Motor neuron (in vitro differentiated cells): Measurements from ENCODE around the gene SH3D19. TPM values are rescaled to one million over a fixed set of nuclear protein-coding genes. Genes with fewer than 3 reads are reported as not detected.
"Not testable (repeated sequence)": the region's sequence is repeated elsewhere in the genome, so short reads cannot be mapped to it uniquely, and the experiment has no call there.

ENCODE experiments used
- ATAC-seq, 8 experiments: fragments of 200-7000 bp; cut with Tn5 transposase; replicated peaks in 6 of 8; 2 replicates each; pipeline ENCODE4 v1.8.0; 2021; ENCODE audit warnings: mild to moderate bottlenecking in 8 of 8, moderate library complexity in 8 of 8
- H3K27ac ChIP-seq, 2 donors: fragments of 250-450 bp; sonication (Bioruptor Pico); 2 replicates each; pipeline ENCODE4 v1.9.0; 2021; ENCODE audit warnings: antibody characterized with exemption in 2 of 2, mild to moderate bottlenecking in 2 of 2, moderate library complexity in 1 of 2
- H3K4me1 ChIP-seq, 2 donors: fragments of 250-450 bp; sonication (Bioruptor Pico); replicated peaks in 1 of 2; 2 replicates each; pipeline ENCODE4 v1.6.1; 2021; ENCODE audit warnings: antibody characterized with exemption in 2 of 2, mild to moderate bottlenecking in 2 of 2, moderate library complexity in 1 of 2
- H3K4me3 ChIP-seq, 5 donors: fragments of 250-450 bp; sonication (Bioruptor Pico); 2 replicates each; pipeline ENCODE4 v1.9.0; 2021; ENCODE audit warnings: antibody characterized with exemption in 5 of 5, mild to moderate bottlenecking in 5 of 5, moderate library complexity in 4 of 5
- WGBS, 10 experiments: fragments of 450-650 bp; shearing (Covaris generic); methylation state at CpG; one replicate each; pipeline ENCODE4 v1.0.0; 2022; 5-methylcytosine and 5-hydroxymethylcytosine counted together
- in situ Hi-C, 9 experiments: fragments of 400-800 bp; cut with MboI; loops; one replicate each; pipeline ENCODE4 v1.15.0; 2021; ENCODE audit warnings: low sequenced_read_pairs in 9 of 9, low pct_unique_long_range_greater_than_20kb in 2 of 9; ENCODE audit not compliant: unreplicated experiment in 9 of 9
- total RNA-seq, 8 experiments: library from RNA; unstranded; fragments of 300-600 nt; gene quantifications; 2 replicates each; pipeline versions ENCODE4 v1.2.3 to v1.2.4, GENCODE V29; 2022

The SH3D19 gene
- total RNA-seq, 8 experiments from 2014 or later, result 3.4 to 28.9 (median 6.8) TPM

- Histone ChIP-seq H3K4me1 (no peaks in the 10 kb centered on the region), H3K27ac (no peak overlapping the region), H3K4me3 (no peak overlapping the region)
- WGBS, 10 experiments, result 50 to 89% (median 80%) methylated on average over 1 of the region's 1 CpG; no CpG with 5 or more reads in 4 of the 10 experiments
- peak in 3 of 8 experiments; percentile 52 to 97 (median 60) for ATAC-seq
- in situ Hi-C loops, result no loop called here
Measured at GRCh38 chr4:151331276-151332042, 6.1 kb upstream of the SH3D19 start.

- no peak for ATAC-seq
- Histone ChIP-seq H3K27ac (no peak overlapping the region), H3K4me1 (peaks cover 0 to under 1% of the 10 kb centered on the region in 2 donors), H3K4me3 (no peak overlapping the region)
- in situ Hi-C loops, result no loop called here
- 63 to 100% (median 92%) methylated on average over 1 to 4 of the region's 4 CpGs for WGBS, 10 experiments
Measured at GRCh38 chr4:151329217-151330007, 4.0 kb upstream of the SH3D19 start.

GRCh38 chr4:151325949-151326246 is 493 bp upstream of the SH3D19 start:
- Histone ChIP-seq H3K27ac (no peak overlapping the region), H3K4me1 (peaks cover 0 to 8% of the 10 kb centered on the region in 2 donors), H3K4me3 (peak overlapping the region in 4 of 5 donors; percentile 40 to 54 (median 46))
- in situ Hi-C loops, result no loop called here
- ATAC-seq, result no peak
- 0 to 100% (median 74%) methylated on average over 1 to 6 of the region's 6 CpGs; no CpG with 5 or more reads in 3 of the 10 experiments for WGBS, 10 experiments

GRCh38 chr4:151324752-151325110 is 674 bp downstream of the SH3D19 start:
- WGBS, 10 experiments, result 0 to 33% (median 2%) methylated on average over 1 to 9 of the region's 21 CpGs; no CpG with 5 or more reads in 6 of the 10 experiments
- peak overlapping the region in 1 of 2 donors; percentile 30 for H3K27ac ChIP-seq
- H3K4me1 ChIP-seq, result peaks cover 0 to 8% of the 10 kb centered on the region in 2 donors
- ATAC-seq, result peak; percentile 23 to 83 (median 76)
- H3K4me3 ChIP-seq, result peak overlapping the region; percentile 40 to 54 (median 49)
- in situ Hi-C loops, result no loop called here

GRCh38 chr4:151324124-151324751 is 1.2 kb downstream of the SH3D19 start:
- in situ Hi-C loops, result no loop called here
- peak in 4 of 8 experiments; percentile 1 to 4 (median 2) for ATAC-seq
- 8 to 33% (median 21%) methylated on average over 2 to 9 of the region's 12 CpGs for WGBS, 10 experiments
- Histone ChIP-seq H3K4me1 (peaks cover 0 to 8% of the 10 kb centered on the region in 2 donors), H3K27ac (no peak overlapping the region), H3K4me3 (peak overlapping the region in 4 of 5 donors; percentile 40 to 54 (median 47))

- H3K4me3 ChIP-seq, result peak overlapping the region in 1 of 5 donors; percentile 2
- WGBS, 10 experiments, result 67 to 100% (median 81%) methylated on average over 1 of the region's 1 CpG; no CpG with 5 or more reads in 4 of the 10 experiments
- H3K27ac ChIP-seq, result no peak overlapping the region
- in situ Hi-C loops, result no loop called here
- no peak for ATAC-seq
- peaks cover 0 to 8% of the 10 kb centered on the region in 2 donors for H3K4me1 ChIP-seq
Measured at GRCh38 chr4:151323667-151324066, 1.7 kb downstream of the SH3D19 start.

- in situ Hi-C loops, result no loop called here
- Histone ChIP-seq H3K27ac (no peak overlapping the region), H3K4me1 (peaks cover 0 to 8% of the 10 kb centered on the region in 2 donors), H3K4me3 (no peak overlapping the region)
- no peak for ATAC-seq
Measured at GRCh38 chr4:151322570-151322969, 2.8 kb downstream of the SH3D19 start.

- ATAC-seq, H3K27ac ChIP-seq, in situ Hi-C loops, H3K4me1 ChIP-seq, H3K4me3 ChIP-seq: not testable (repeated sequence)
- 92 to 100% (median 100%) methylated on average over 1 to 4 of the region's 4 CpGs; no CpG with 5 or more reads in 3 of the 10 experiments for WGBS, 10 experiments
Measured at GRCh38 chr4:151322161-151322560, 3.2 kb downstream of the SH3D19 start.

- in situ Hi-C loops, result no loop called here
- Histone ChIP-seq H3K4me1 (peaks cover 0 to 8% of the 10 kb centered on the region in 2 donors), H3K27ac (no peak overlapping the region), H3K4me3 (no peak overlapping the region)
- no peak for ATAC-seq
- WGBS, 10 experiments, result 13 to 100% (median 82%) methylated on average over 1 of the region's 1 CpG; no CpG with 5 or more reads in 4 of the 10 experiments
Measured at GRCh38 chr4:151321586-151321985, 3.8 kb downstream of the SH3D19 start.

GRCh38 chr4:151319490-151319889 is 5.9 kb downstream of the SH3D19 start:
- 86 to 100% (median 100%) methylated on average over 1 of the region's 1 CpG; no CpG with 5 or more reads in 4 of the 10 experiments for WGBS, 10 experiments
- no peak for ATAC-seq
- Histone ChIP-seq H3K4me1 (peaks cover 0 to 8% of the 10 kb centered on the region in 2 donors), H3K4me3 (no peak overlapping the region), H3K27ac (no peak overlapping the region)
- in situ Hi-C loops, result no loop called here

GRCh38 chr4:151318307-151319006 is 6.9 kb downstream of the SH3D19 start:
- WGBS, 10 experiments, result 60 to 100% (median 90%) methylated on average over 1 of the region's 1 CpG; no CpG with 5 or more reads in 2 of the 10 experiments
- in situ Hi-C loops, result no loop called here
- Histone ChIP-seq H3K4me1 (no peaks in the 10 kb centered on the region), H3K4me3 (no peak overlapping the region), H3K27ac (no peak overlapping the region)
- no peak for ATAC-seq

GRCh38 chr4:151316645-151317044 is 8.8 kb downstream of the SH3D19 start:
- in situ Hi-C loops, result no loop called here
- H3K4me1 ChIP-seq, result no peaks in the 10 kb centered on the region
- ATAC-seq, result no peak
- no peak overlapping the region for H3K4me3 ChIP-seq
- H3K27ac ChIP-seq, result no peak overlapping the region
- 20 to 100% (median 79%) methylated on average over 1 to 2 of the region's 2 CpGs; no CpG with 5 or more reads in 2 of the 10 experiments for WGBS, 10 experiments
